Natural killer cell (primary cell): ENCODE results near the gene CTDSP1. TPM values are rescaled to one million over a fixed set of nuclear protein-coding genes. Genes with fewer than 3 reads are reported as not detected.
A peak's percentile ranks its signal among the peaks of the same experiment; 100 is the strongest.

Experiments
- ATAC-seq, 3 donors: fragments of 150-1000 bp in 2 of 3; fragments of 200-7000 bp in 1 of 3; cut with Tn5 transposase; 1 replicate in 1 of 3; 2 replicates in 2 of 3; pipeline ENCODE4 v1.10.0; 2021; ENCODE audit warnings: mild to moderate bottlenecking in 2 of 3, moderate library complexity in 2 of 3
- DNase-seq, 2 donors: peaks; one replicate each; pipeline versions ENCODE4 v3.0.0 to v3.0.0-alpha.2; 2013 to 2021; ENCODE audit warnings: mixed read lengths in 1 of 2
- H3K27ac ChIP-seq: one replicate; pipeline ENCODE4 v1.5.1; 2013; ENCODE audit warnings: mild to moderate bottlenecking, low read length
- H3K27me3 ChIP-seq: one replicate; pipeline ENCODE4 v1.6.1; 2013; ENCODE audit warnings: low read length; ENCODE audit not compliant: control insufficient read depth, insufficient read depth
- H3K36me3 ChIP-seq: one replicate; pipeline ENCODE4 v1.6.1; 2013; ENCODE audit warnings: low read length; ENCODE audit not compliant: control insufficient read depth, insufficient read depth
- H3K4me1 ChIP-seq: one replicate; pipeline ENCODE4 v1.6.1; 2013; ENCODE audit warnings: low read length; ENCODE audit not compliant: control insufficient read depth, insufficient read depth
- H3K4me3 ChIP-seq: one replicate; pipeline ENCODE4 v1.5.1; 2013; ENCODE audit warnings: low read length
- H3K9me3 ChIP-seq: one replicate; pipeline ENCODE4 v1.6.1; 2013; ENCODE audit warnings: low read length; ENCODE audit not compliant: control insufficient read depth, insufficient read depth
- H3K27ac Mint-ChIP-seq, 2 donors: one replicate each; pipeline ENCODE4 v1.8.0; 2022; ENCODE audit warnings: mild to moderate bottlenecking in 2 of 2, mixed read lengths in 2 of 2, moderate library complexity in 1 of 2
- H3K27me3 Mint-ChIP-seq, 2 donors: one replicate each; pipeline ENCODE4 v1.8.0; 2022; ENCODE audit warnings: low read depth in 2 of 2, mixed read lengths in 2 of 2
- H3K36me3 Mint-ChIP-seq: one replicate; pipeline ENCODE4 v1.8.0; 2022; ENCODE audit warnings: mixed read lengths
- H3K4me1 Mint-ChIP-seq, 2 donors: one replicate each; pipeline ENCODE4 v1.8.0; 2022; ENCODE audit warnings: mixed read lengths in 2 of 2
- H3K4me3 Mint-ChIP-seq: one replicate; pipeline ENCODE4 v1.8.0; 2022; ENCODE audit warnings: mild to moderate bottlenecking, moderate library complexity, mixed read lengths
- H3K9me3 Mint-ChIP-seq, 2 donors: one replicate each; pipeline ENCODE4 v1.8.0; 2022; ENCODE audit warnings: mixed read lengths in 2 of 2
- CTCF ChIP-seq: fragments of 200-600 bp; IDR thresholded peaks from one replicate; pipeline ENCODE4 v1.8.0; 2022; ENCODE audit warnings: antibody characterized with exemption
- WGBS: methylation state at CpG from one replicate; pipeline ENCODE4 v1.1.7; 2013; ENCODE audit warnings: missing lambda C conversion rate; ENCODE audit not compliant: insufficient coverage; 5-methylcytosine and 5-hydroxymethylcytosine counted together
- intact Hi-C: fragments of 100-400 bp; cut with micrococcal nuclease; formaldehyde crosslinking; loops from one replicate; pipeline ENCODE4 v1.14.2; 2022
- total RNA-seq, 4 donors: library from RNA; stranded (reverse); fragments of 120-200 nt in 1 of 4; gene quantifications; one replicate each; pipeline versions ENCODE4 v1.2.3 to v1.2.4, GENCODE V29; 2013 to 2022

The CTDSP1 gene
- 100 to 1,000 TPM; 223 to 273 (median 228) TPM for total RNA-seq
- 135 TPM for total RNA-seq (2013)

- Mint-ChIP-seq H3K4me3 (peak within 1 kb of the TSS; percentile 95), H3K36me3 (no peaks in the 10 kb centered on the region), H3K27me3 (no peaks in the 10 kb centered on the region), H3K4me1 (peaks cover 49 to 73% of the 10 kb centered on the region in 2 donors), H3K9me3 (no peaks in the 10 kb centered on the region), H3K27ac (peak within 1 kb of the TSS; percentile 98)
- Histone ChIP-seq H3K27me3 (no peaks in the 10 kb centered on the region), H3K4me1 (peaks cover 78% of the 10 kb centered on the region), H3K27ac (peak within 1 kb of the TSS; percentile 84), H3K36me3 (peaks cover 35% of the 10 kb centered on the region), H3K4me3 (peak within 1 kb of the TSS; percentile 92), H3K9me3 (no peaks in the 10 kb centered on the region)
- under 1% methylated on average over 69 of the region's 78 CpGs for WGBS
- ATAC-seq, result peak; percentile 15 to 55 (median 49)
- TF ChIP-seq CTCF, result no peak
- peak; percentile 94 to 95 for DNase-seq
- intact Hi-C loops, result loop anchor here (1.0 to 5.0 kb wide), 4 partner anchors 118 to 498 kb away; partner anchors contain the start of genes AAMP, ARPC2 and PNKD
These were observed at the start of gene CTDSP1 for GRCh38 chr2:218399391-218400166. CTDSP1 (plus strand) TSS chr2:218399868; CDS start chr2:218400091, 223 bp downstream.

GRCh38 chr2:218354045-218354444 lies 45.6 kb upstream of the CTDSP1 start:
- DNase-seq (no peak), ATAC-seq (no peak)
- 94% methylated on average over 14 of the region's 14 CpGs for WGBS
- Mint-ChIP-seq H3K9me3 (peaks cover 3 to 4% of the 10 kb centered on the region in 2 donors), H3K4me1 (no peaks in the 10 kb centered on the region), H3K4me3 (no peak overlapping the region), H3K27ac (no peak overlapping the region), H3K27me3 (no peaks in the 10 kb centered on the region), H3K36me3 (no peaks in the 10 kb centered on the region)
- intact Hi-C loops, result no loop called here
- Histone ChIP-seq H3K4me1 (peaks cover 6% of the 10 kb centered on the region), H3K4me3 (no peak overlapping the region), H3K9me3 (peaks cover 5% of the 10 kb centered on the region), H3K27ac (no peak overlapping the region), H3K36me3 (no peaks in the 10 kb centered on the region), H3K27me3 (no peaks in the 10 kb centered on the region)
- TF ChIP-seq CTCF, result no peak

- no peak overlapping the region for H3K27ac ChIP-seq
- no peaks in the 10 kb centered on the region for H3K27me3 ChIP-seq
- H3K36me3 ChIP-seq, result no peaks in the 10 kb centered on the region
- DNase-seq (no peak), ATAC-seq (no peak)
- peaks cover 5% of the 10 kb centered on the region for H3K9me3 ChIP-seq
- H3K4me1 ChIP-seq, result peaks cover 6% of the 10 kb centered on the region
- no peak for TF ChIP-seq CTCF
- peaks cover 3 to 4% of the 10 kb centered on the region in 2 donors for H3K9me3 Mint-ChIP-seq
- H3K36me3 Mint-ChIP-seq, result no peaks in the 10 kb centered on the region
- no peak overlapping the region for H3K4me3 Mint-ChIP-seq
- 96% methylated on average over 15 of the region's 20 CpGs for WGBS
- H3K27ac Mint-ChIP-seq, result no peak overlapping the region
- H3K4me1 Mint-ChIP-seq, result no peaks in the 10 kb centered on the region
- H3K27me3 Mint-ChIP-seq, result no peaks in the 10 kb centered on the region
- no peak overlapping the region for H3K4me3 ChIP-seq
- intact Hi-C loops, result no loop called here
These were observed 44.7 kb upstream of the CTDSP1 start for GRCh38 chr2:218354850-218355443.
